ENCODE measurements around the gene SLC25A21.

Gene SLC25A21

DNA sequence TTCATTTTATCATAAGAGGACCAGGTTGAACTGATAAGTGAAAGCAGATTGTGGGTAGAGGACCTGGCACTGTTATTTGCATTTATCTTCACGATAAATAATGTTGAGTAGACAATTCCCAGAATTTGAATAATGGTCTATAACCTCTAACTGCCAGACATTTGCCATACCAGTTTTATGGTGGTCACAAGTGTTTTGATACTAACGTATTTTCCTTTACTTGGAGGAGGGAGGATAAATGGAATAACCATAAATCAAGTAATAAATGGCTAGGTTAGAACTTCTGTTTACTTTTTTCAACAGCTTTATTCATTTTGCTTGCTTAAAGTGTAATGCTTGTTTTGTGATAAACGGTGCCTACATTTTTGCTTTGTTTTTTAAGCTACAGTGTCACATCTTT is 501.3 kb downstream of the SLC25A21 start:
- no peak overlapping the region for H3K9ac ChIP-seq (ENCODE audit: low read length)
- H4K5ac ChIP-seq (ENCODE audit: low read length), result no peak overlapping the region
- H3K36me3 ChIP-seq (ENCODE audit: control insufficient read depth, insufficient read depth, low read length), result no peaks in the 10 kb centered on the region
- no peak overlapping the region for H2BK15ac ChIP-seq (replicated peaks; ENCODE audit: low read depth)
- no peak overlapping the region for H3K56ac ChIP-seq (ENCODE audit: low read length)
- no peak overlapping the region for H3K23ac ChIP-seq (ENCODE audit: low read length)
- H3K79me1 ChIP-seq (ENCODE audit: low read length), result no peaks in the 10 kb centered on the region
- no peak overlapping the region for H3K4me2 ChIP-seq (ENCODE audit: low read length)
- H2BK5ac ChIP-seq (ENCODE audit: low read length), result no peak overlapping the region
- no peak overlapping the region for H3K4ac ChIP-seq (ENCODE audit: low read depth, low read length)
- no peaks in the 10 kb centered on the region for H3K79me2 ChIP-seq (ENCODE audit: control insufficient read depth, insufficient read depth, low read length)
- no peak overlapping the region for H4K8ac ChIP-seq (ENCODE audit: low read depth, low read length)
- no peak overlapping the region for H2AK5ac ChIP-seq (ENCODE audit: low read length)
- H2BK120ac ChIP-seq (ENCODE audit: low read depth, low read length), result no peak overlapping the region
- H3K27ac ChIP-seq (ENCODE audit: low read depth, low read length), result no peak overlapping the region
- peaks cover 2% of the 10 kb centered on the region for H3K4me1 ChIP-seq (ENCODE audit: control insufficient read depth, low read depth, low read length)
- peaks cover 6% of the 10 kb centered on the region for H3K27me3 ChIP-seq (ENCODE audit: insufficient read depth, low read length, poor library complexity)
- H3K18ac ChIP-seq (ENCODE audit: low read length), result no peak overlapping the region
- no peak for DNase-seq
- no CpG with 5 or more reads among the region's 3 CpGs for WGBS (ENCODE audit: extremely low coverage, insufficient coverage, low lambda C conversion rate)
- H3K4me3 ChIP-seq (ENCODE audit: low read length), result no peak overlapping the region

- Histone ChIP-seq H3K27ac (ENCODE audit: low read depth, low read length) (no peak overlapping the region), H3K36me3 (ENCODE audit: control insufficient read depth, insufficient read depth, low read length) (no peaks in the 10 kb centered on the region), H3K56ac (ENCODE audit: low read length) (no peak overlapping the region), H2AK5ac (ENCODE audit: low read length) (no peak overlapping the region), H3K23ac (ENCODE audit: low read length) (no peak overlapping the region), H2BK5ac (ENCODE audit: low read length) (no peak overlapping the region), H2BK120ac (ENCODE audit: low read depth, low read length) (no peak overlapping the region), H3K4me3 (ENCODE audit: low read length) (no peak overlapping the region), H3K27me3 (ENCODE audit: insufficient read depth, low read length, poor library complexity) (peaks cover 31% of the 10 kb centered on the region), H3K18ac (ENCODE audit: low read length) (no peak overlapping the region), H3K79me1 (ENCODE audit: low read length) (no peaks in the 10 kb centered on the region), H4K5ac (ENCODE audit: low read length) (no peak overlapping the region), H3K4ac (ENCODE audit: low read depth, low read length) (no peak overlapping the region), H3K4me2 (ENCODE audit: low read length) (no peak overlapping the region), H3K4me1 (ENCODE audit: control insufficient read depth, low read depth, low read length) (peaks cover 2% of the 10 kb centered on the region), H2BK15ac (replicated peaks; ENCODE audit: low read depth) (no peak overlapping the region), H4K8ac (ENCODE audit: low read depth, low read length) (no peak overlapping the region), H3K79me2 (ENCODE audit: control insufficient read depth, insufficient read depth, low read length) (no peaks in the 10 kb centered on the region), H3K9ac (ENCODE audit: low read length) (no peak overlapping the region)
- no CpG with 5 or more reads among the region's 4 CpGs for WGBS (ENCODE audit: extremely low coverage, insufficient coverage, low lambda C conversion rate)
- no peak for DNase-seq
Measured at GRCh38 chr14:36667679-36668078, 504.7 kb downstream of the SLC25A21 start.

GRCh38 chr14:36666416-36667206 is 505.8 kb downstream of the SLC25A21 start:
- H3K18ac ChIP-seq (ENCODE audit: low read length), result peak overlapping the region; percentile 18
- peaks cover 34% of the 10 kb centered on the region for H3K27me3 ChIP-seq (ENCODE audit: insufficient read depth, low read length, poor library complexity)
- no peaks in the 10 kb centered on the region for H3K79me1 ChIP-seq (ENCODE audit: low read length)
- H3K79me2 ChIP-seq (ENCODE audit: control insufficient read depth, insufficient read depth, low read length), result no peaks in the 10 kb centered on the region
- H3K4me3 ChIP-seq (ENCODE audit: low read length), result peak overlapping the region; percentile 24
- H2BK5ac ChIP-seq (ENCODE audit: low read length), result no peak overlapping the region
- H2BK15ac ChIP-seq (replicated peaks; ENCODE audit: low read depth), result no peak overlapping the region
- H3K9ac ChIP-seq (ENCODE audit: low read length), result peak overlapping the region; percentile 59
- no peak overlapping the region for H3K4ac ChIP-seq (ENCODE audit: low read depth, low read length)
- no CpG with 5 or more reads among the region's 68 CpGs for WGBS (ENCODE audit: extremely low coverage, insufficient coverage, low lambda C conversion rate)
- H2AK5ac ChIP-seq (ENCODE audit: low read length), result no peak overlapping the region
- peaks cover 2% of the 10 kb centered on the region for H3K4me1 ChIP-seq (ENCODE audit: control insufficient read depth, low read depth, low read length)
- peak overlapping the region; percentile 81 for H3K56ac ChIP-seq (ENCODE audit: low read length)
- H3K23ac ChIP-seq (ENCODE audit: low read length), result no peak overlapping the region
- H4K5ac ChIP-seq (ENCODE audit: low read length), result no peak overlapping the region
- no peak overlapping the region for H3K27ac ChIP-seq (ENCODE audit: low read depth, low read length)
- H3K36me3 ChIP-seq (ENCODE audit: control insufficient read depth, insufficient read depth, low read length), result no peaks in the 10 kb centered on the region
- H2BK120ac ChIP-seq (ENCODE audit: low read depth, low read length), result no peak overlapping the region
- H3K4me2 ChIP-seq (ENCODE audit: low read length), result peak overlapping the region; percentile 90
- H4K8ac ChIP-seq (ENCODE audit: low read depth, low read length), result no peak overlapping the region
- peak; percentile 65 for DNase-seq

- Histone ChIP-seq H3K56ac (ENCODE audit: low read length) (peak overlapping the region; percentile 81), H3K4me2 (ENCODE audit: low read length) (peak overlapping the region; percentile 90), H2BK5ac (ENCODE audit: low read length) (no peak overlapping the region), H3K18ac (ENCODE audit: low read length) (no peak overlapping the region), H3K4me1 (ENCODE audit: control insufficient read depth, low read depth, low read length) (peaks cover 2% of the 10 kb centered on the region), H2BK15ac (replicated peaks; ENCODE audit: low read depth) (no peak overlapping the region), H3K36me3 (ENCODE audit: control insufficient read depth, insufficient read depth, low read length) (no peaks in the 10 kb centered on the region), H3K27ac (ENCODE audit: low read depth, low read length) (no peak overlapping the region), H3K79me1 (ENCODE audit: low read length) (no peaks in the 10 kb centered on the region), H4K5ac (ENCODE audit: low read length) (no peak overlapping the region), H3K27me3 (ENCODE audit: insufficient read depth, low read length, poor library complexity) (peaks cover 35% of the 10 kb centered on the region), H3K9ac (ENCODE audit: low read length) (peak overlapping the region; percentile 53), H2BK120ac (ENCODE audit: low read depth, low read length) (no peak overlapping the region), H3K79me2 (ENCODE audit: control insufficient read depth, insufficient read depth, low read length) (no peaks in the 10 kb centered on the region), H3K4me3 (ENCODE audit: low read length) (no peak overlapping the region), H4K8ac (ENCODE audit: low read depth, low read length) (no peak overlapping the region), H2AK5ac (ENCODE audit: low read length) (no peak overlapping the region), H3K23ac (ENCODE audit: low read length) (no peak overlapping the region), H3K4ac (ENCODE audit: low read depth, low read length) (no peak overlapping the region)
- WGBS (ENCODE audit: extremely low coverage, insufficient coverage, low lambda C conversion rate), result no CpG with 5 or more reads among the region's 18 CpGs
- peak; percentile 33 for DNase-seq
Measured at GRCh38 chr14:36665887-36666415, 506.5 kb downstream of the SLC25A21 start.

DNA sequence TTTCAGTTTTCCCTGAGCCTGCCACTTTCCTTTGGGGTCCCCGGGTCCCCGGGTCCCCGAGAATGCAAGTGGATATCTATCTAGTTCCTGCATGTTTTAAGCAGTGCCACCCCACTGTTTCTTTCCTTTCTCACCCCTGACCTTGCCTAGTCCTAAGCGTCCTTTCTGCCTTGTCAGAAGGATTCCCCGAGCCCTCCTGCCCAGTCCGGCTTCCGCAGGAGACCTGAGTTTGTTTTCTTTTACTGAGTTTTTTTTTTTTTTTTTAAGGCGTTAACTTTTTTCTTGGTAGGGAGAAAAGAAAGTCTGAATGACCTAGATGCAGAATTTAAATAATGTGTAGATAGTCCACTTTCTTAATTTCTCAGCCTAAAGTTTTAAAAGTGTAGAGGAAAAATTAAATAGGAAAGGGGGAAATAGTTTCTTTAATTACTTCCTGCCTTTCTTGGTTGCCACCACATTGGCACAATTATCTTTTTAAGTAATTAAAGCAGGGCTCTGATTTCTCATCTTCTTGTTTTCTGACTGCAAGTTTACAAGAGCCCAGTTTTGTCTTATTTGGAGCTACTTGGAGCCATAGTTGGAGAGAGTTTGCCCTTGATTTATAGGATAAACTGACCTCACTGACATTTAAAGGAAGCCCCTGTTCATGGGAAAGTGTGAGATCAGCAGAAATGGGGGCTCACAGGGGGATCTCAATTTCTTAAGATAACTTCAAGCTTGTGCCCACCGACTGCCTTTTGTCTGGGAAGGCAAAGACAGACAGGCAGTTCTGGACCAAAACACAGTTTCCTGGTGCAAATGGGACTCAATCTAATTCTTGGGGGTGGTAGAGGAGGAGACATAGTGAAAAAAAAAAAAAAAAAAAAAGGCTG is 507.8 kb downstream of the SLC25A21 start:
- Histone ChIP-seq H3K79me1 (ENCODE audit: low read length) (no peaks in the 10 kb centered on the region), H3K56ac (ENCODE audit: low read length) (no peak overlapping the region), H4K8ac (ENCODE audit: low read depth, low read length) (no peak overlapping the region), H3K4me1 (ENCODE audit: control insufficient read depth, low read depth, low read length) (peaks cover 2% of the 10 kb centered on the region), H3K27me3 (ENCODE audit: insufficient read depth, low read length, poor library complexity) (peaks cover 49% of the 10 kb centered on the region), H2BK120ac (ENCODE audit: low read depth, low read length) (no peak overlapping the region), H2AK5ac (ENCODE audit: low read length) (no peak overlapping the region), H4K5ac (ENCODE audit: low read length) (no peak overlapping the region), H3K23ac (ENCODE audit: low read length) (no peak overlapping the region), H3K27ac (ENCODE audit: low read depth, low read length) (no peak overlapping the region), H2BK15ac (replicated peaks; ENCODE audit: low read depth) (no peak overlapping the region), H3K4me3 (ENCODE audit: low read length) (no peak overlapping the region), H3K4ac (ENCODE audit: low read depth, low read length) (no peak overlapping the region), H3K36me3 (ENCODE audit: control insufficient read depth, insufficient read depth, low read length) (no peaks in the 10 kb centered on the region), H3K4me2 (ENCODE audit: low read length) (no peak overlapping the region), H2BK5ac (ENCODE audit: low read length) (no peak overlapping the region), H3K18ac (ENCODE audit: low read length) (no peak overlapping the region), H3K79me2 (ENCODE audit: control insufficient read depth, insufficient read depth, low read length) (no peaks in the 10 kb centered on the region), H3K9ac (ENCODE audit: low read length) (no peak overlapping the region)
- no CpG with 5 or more reads among the region's 9 CpGs for WGBS (ENCODE audit: extremely low coverage, insufficient coverage, low lambda C conversion rate)
- no peak for DNase-seq
